Measurements from ENCODE around the gene NENF.

Gene NENF

DNA sequence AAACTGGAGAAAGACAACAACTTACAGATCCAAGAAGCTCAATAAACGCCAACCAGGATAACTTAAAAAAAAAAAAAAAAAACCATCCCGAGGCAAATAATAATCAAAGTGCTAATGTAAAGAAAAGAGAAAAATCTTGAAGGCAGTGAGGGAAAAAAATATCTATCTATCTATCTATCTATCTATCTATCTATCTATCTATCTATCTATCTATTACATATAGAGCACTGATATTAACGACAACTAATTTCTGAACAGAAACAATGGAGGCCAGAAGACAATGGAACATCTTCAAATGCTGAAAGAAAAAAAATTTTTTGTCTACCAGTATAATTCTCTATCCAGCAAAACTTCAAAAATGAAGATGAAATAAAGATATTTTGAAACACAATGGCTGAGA is 36.1 kb upstream of the NENF start:
- Histone ChIP-seq H3K9ac (ENCODE audit: low read length) (no peak overlapping the region), H3K9me3 (replicated peaks; ENCODE audit: insufficient read depth, low read length) (no peaks in the 10 kb centered on the region; the same call in 1 of the 2 replicates), H3K4me1 (ENCODE audit: low read length) (no peaks in the 10 kb centered on the region), H3F3A (ENCODE audit: insufficient read depth, low read length) (no peaks in the 10 kb centered on the region), H3K4me2 (ENCODE audit: low read depth, low read length) (no peak overlapping the region), H2AFZ (ENCODE audit: low read length) (no peak overlapping the region), H4K20me1 (ENCODE audit: insufficient read depth, low read length) (no peaks in the 10 kb centered on the region), H3K27me3 (replicated peaks; ENCODE audit: insufficient read depth, low read length) (no peaks in the 10 kb centered on the region), H3K4me3 (ENCODE audit: low read length) (no peak overlapping the region), H3K9me2 (replicated peaks; ENCODE audit: insufficient read depth, low read length) (no peaks in the 10 kb centered on the region), H3K79me2 (ENCODE audit: low read length) (no peaks in the 10 kb centered on the region), H3K27ac (ENCODE audit: low read length) (no peak overlapping the region), H3K36me3 (replicated peaks; ENCODE audit: insufficient read depth, low read length) (no peaks in the 10 kb centered on the region)
- no peak for TF ChIP-seq EZH2 (optimal IDR thresholded peaks at IDR 0.05; ENCODE audit: low read depth, low read length)
- no peak for DNase-seq

GRCh38 chr1:212397171-212397570 is 35.5 kb upstream of the NENF start:
- no peak overlapping the region for H2AFZ ChIP-seq (ENCODE audit: low read length)
- no peaks in the 10 kb centered on the region for H3K27me3 ChIP-seq (replicated peaks; ENCODE audit: insufficient read depth, low read length)
- H3K4me2 ChIP-seq (ENCODE audit: low read depth, low read length) = no peak overlapping the region
- no peaks in the 10 kb centered on the region for H3K4me1 ChIP-seq (ENCODE audit: low read length)
- H4K20me1 ChIP-seq (ENCODE audit: insufficient read depth, low read length) = no peaks in the 10 kb centered on the region
- TF ChIP-seq EZH2 (optimal IDR thresholded peaks at IDR 0.05; ENCODE audit: low read depth, low read length) (no peak), EZH2phosphoT487 (IDR thresholded peaks at IDR 0.05; ENCODE audit: low read length) (no peak)
- TF ChIP-seq, protein P1, sequence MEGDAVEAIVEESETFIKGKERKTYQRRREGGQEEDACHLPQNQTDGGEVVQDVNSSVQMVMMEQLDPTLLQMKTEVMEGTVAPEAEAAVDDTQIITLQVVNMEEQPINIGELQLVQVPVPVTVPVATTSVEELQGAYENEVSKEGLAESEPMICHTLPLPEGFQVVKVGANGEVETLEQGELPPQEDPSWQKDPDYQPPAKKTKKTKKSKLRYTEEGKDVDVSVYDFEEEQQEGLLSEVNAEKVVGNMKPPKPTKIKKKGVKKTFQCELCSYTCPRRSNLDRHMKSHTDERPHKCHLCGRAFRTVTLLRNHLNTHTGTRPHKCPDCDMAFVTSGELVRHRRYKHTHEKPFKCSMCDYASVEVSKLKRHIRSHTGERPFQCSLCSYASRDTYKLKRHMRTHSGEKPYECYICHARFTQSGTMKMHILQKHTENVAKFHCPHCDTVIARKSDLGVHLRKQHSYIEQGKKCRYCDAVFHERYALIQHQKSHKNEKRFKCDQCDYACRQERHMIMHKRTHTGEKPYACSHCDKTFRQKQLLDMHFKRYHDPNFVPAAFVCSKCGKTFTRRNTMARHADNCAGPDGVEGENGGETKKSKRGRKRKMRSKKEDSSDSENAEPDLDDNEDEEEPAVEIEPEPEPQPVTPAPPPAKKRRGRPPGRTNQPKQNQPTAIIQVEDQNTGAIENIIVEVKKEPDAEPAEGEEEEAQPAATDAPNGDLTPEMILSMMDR (IDR thresholded peaks at IDR 0.05; ENCODE audit: low read length) = no peak
- no peak overlapping the region for H3K9ac ChIP-seq (ENCODE audit: low read length)
- H3K27ac ChIP-seq (ENCODE audit: low read length) = no peak overlapping the region
- no peak overlapping the region for H3K4me3 ChIP-seq (ENCODE audit: low read length)
- H3F3A ChIP-seq (ENCODE audit: insufficient read depth, low read length) = no peaks in the 10 kb centered on the region
- no peaks in the 10 kb centered on the region for H3K36me3 ChIP-seq (replicated peaks; ENCODE audit: insufficient read depth, low read length)
- no peak for DNase-seq
- no peaks in the 10 kb centered on the region for H3K9me2 ChIP-seq (replicated peaks; ENCODE audit: insufficient read depth, low read length)
- H3K79me2 ChIP-seq (ENCODE audit: low read length) = no peaks in the 10 kb centered on the region
- no peaks in the 10 kb centered on the region; the same call in 1 of the 2 replicates for H3K9me3 ChIP-seq (replicated peaks; ENCODE audit: insufficient read depth, low read length)

- H3K36me3 ChIP-seq (replicated peaks; ENCODE audit: insufficient read depth, low read length) = no peaks in the 10 kb centered on the region
- no peaks in the 10 kb centered on the region for H3F3A ChIP-seq (ENCODE audit: insufficient read depth, low read length)
- no peaks in the 10 kb centered on the region for H3K9me2 ChIP-seq (replicated peaks; ENCODE audit: insufficient read depth, low read length)
- H2AFZ ChIP-seq (ENCODE audit: low read length) = no peak overlapping the region
- H3K9me3 ChIP-seq (replicated peaks; ENCODE audit: insufficient read depth, low read length) = no peaks in the 10 kb centered on the region; the same call in 1 of the 2 replicates
- H3K4me2 ChIP-seq (ENCODE audit: low read depth, low read length) = no peak overlapping the region
- H3K4me1 ChIP-seq (ENCODE audit: low read length) = no peaks in the 10 kb centered on the region
- TF ChIP-seq EZH2phosphoT487 (IDR thresholded peaks at IDR 0.05; ENCODE audit: low read length) (no peak), EZH2 (optimal IDR thresholded peaks at IDR 0.05; ENCODE audit: low read depth, low read length) (no peak)
- TF ChIP-seq, protein P1 (IDR thresholded peaks at IDR 0.05; ENCODE audit: low read length) = no peak
- H4K20me1 ChIP-seq (ENCODE audit: insufficient read depth, low read length) = no peaks in the 10 kb centered on the region
- no peak overlapping the region for H3K9ac ChIP-seq (ENCODE audit: low read length)
- no peak for DNase-seq
- no peaks in the 10 kb centered on the region for H3K27me3 ChIP-seq (replicated peaks; ENCODE audit: insufficient read depth, low read length)
- H3K27ac ChIP-seq (ENCODE audit: low read length) = no peak overlapping the region
- no peak overlapping the region for H3K4me3 ChIP-seq (ENCODE audit: low read length)
- H3K79me2 ChIP-seq (ENCODE audit: low read length) = no peaks in the 10 kb centered on the region
Observed at GRCh38 chr1:212401042-212401441, 31.7 kb upstream of the NENF start.

GRCh38 chr1:212401838-212402582 is 30.7 kb upstream of the NENF start:
- Histone ChIP-seq H3K27ac (ENCODE audit: low read length) (no peak overlapping the region), H2AFZ (ENCODE audit: low read length) (no peak overlapping the region), H3F3A (ENCODE audit: insufficient read depth, low read length) (no peaks in the 10 kb centered on the region), H3K27me3 (replicated peaks; ENCODE audit: insufficient read depth, low read length) (no peaks in the 10 kb centered on the region), H3K9me3 (replicated peaks; ENCODE audit: insufficient read depth, low read length) (no peaks in the 10 kb centered on the region), H3K9me2 (replicated peaks; ENCODE audit: insufficient read depth, low read length) (no peaks in the 10 kb centered on the region), H3K4me2 (ENCODE audit: low read depth, low read length) (no peak overlapping the region), H3K79me2 (ENCODE audit: low read length) (no peaks in the 10 kb centered on the region), H3K4me3 (ENCODE audit: low read length) (no peak overlapping the region), H3K9ac (ENCODE audit: low read length) (no peak overlapping the region), H3K4me1 (ENCODE audit: low read length) (no peaks in the 10 kb centered on the region), H4K20me1 (ENCODE audit: insufficient read depth, low read length) (no peaks in the 10 kb centered on the region), H3K36me3 (replicated peaks; ENCODE audit: insufficient read depth, low read length) (no peaks in the 10 kb centered on the region)
- DNase-seq = no peak
- TF ChIP-seq, protein P1 (IDR thresholded peaks at IDR 0.05; ENCODE audit: low read length) = no peak
- TF ChIP-seq EZH2phosphoT487 (IDR thresholded peaks at IDR 0.05; ENCODE audit: low read length) = no peak
- no peak for TF ChIP-seq EZH2 (optimal IDR thresholded peaks at IDR 0.05; ENCODE audit: low read depth, low read length)
